ENCODE data around the gene TRIM3.

GRCh38 chr11:6472934-6473333 lies 807 bp downstream of the TRIM3 start:
- TF ChIP-seq GATA3 (IDR thresholded peaks at IDR 0.05; ENCODE audit: low read depth, low read length) (no peak), GATA2 (IDR thresholded peaks at IDR 0.05; ENCODE audit: low read depth, low read length) (no peak)
